SK-N-SH treated with all-trans-retinoic acid at 6 μM for 48 hours (cell line): ENCODE data around the gene MCEE.

Experiments
- ARNTL ChIP-seq: fragments of 450-650 bp; formaldehyde crosslinking; IDR thresholded peaks from 2 replicates; pipeline ENCODE4 v1.5.0; 2020; ENCODE audit warnings: low read depth, mild to moderate bottlenecking, moderate library complexity, borderline replicate concordance
- BACH2 ChIP-seq: fragments of 250-450 bp; sonication (Bioruptor Pico); IDR thresholded peaks from 2 replicates; pipeline ENCODE4 v1.9.0; 2021; ENCODE audit warnings: mild to moderate bottlenecking, borderline replicate concordance
- PPARA ChIP-seq: fragments of 250-450 bp; sonication (Bioruptor Pico); IDR thresholded peaks from 2 replicates; pipeline ENCODE4 v1.5.0; 2020; ENCODE audit warnings: mild to moderate bottlenecking, borderline replicate concordance
- RARB ChIP-seq: fragments of 250-450 bp; sonication (Bioruptor Pico); IDR thresholded peaks from 2 replicates; pipeline ENCODE4 v1.8.0; 2021; ENCODE audit warnings: mild to moderate bottlenecking, moderate library complexity
- SNAI2 ChIP-seq: fragments of 250-450 bp; sonication (Bioruptor Pico); IDR thresholded peaks from 2 replicates; pipeline ENCODE4 v1.5.0; 2020; ENCODE audit warnings: mild to moderate bottlenecking, moderate library complexity
- ZC3H10 ChIP-seq: fragments of 250-450 bp; sonication (Bioruptor Pico); IDR thresholded peaks from 2 replicates; pipeline ENCODE4 v1.5.1; 2021; ENCODE audit warnings: mild to moderate bottlenecking, moderate library complexity
- ZFP3 ChIP-seq: fragments of 250-450 bp; sonication (Bioruptor Pico); IDR thresholded peaks from 2 replicates; pipeline ENCODE4 v1.5.0; 2020; ENCODE audit warnings: mild to moderate bottlenecking, moderate library complexity
- ZFP30 ChIP-seq: fragments of 450-650 bp; formaldehyde crosslinking; IDR thresholded peaks from 2 replicates; pipeline ENCODE4 v1.5.0; 2022; ENCODE audit warnings: mild to moderate bottlenecking, moderate library complexity
- ZNF8 ChIP-seq: fragments of 450-650 bp; formaldehyde crosslinking; IDR thresholded peaks from 2 replicates; pipeline ENCODE4 v1.5.0; 2020; ENCODE audit warnings: mild to moderate bottlenecking, moderate library complexity
- TF ChIP-seq, protein P1 (sequence below): fragments of 250-450 bp; sonication (Bioruptor Pico); IDR thresholded peaks from 2 replicates; pipeline ENCODE4 v1.5.1; 2021; ENCODE audit warnings: mild to moderate bottlenecking, moderate library complexity
- TF ChIP-seq, protein P2 (sequence below): fragments of 250-450 bp; sonication (Bioruptor Pico); IDR thresholded peaks from 2 replicates; pipeline ENCODE4 v1.8.0; 2020; ENCODE audit warnings: mild to moderate bottlenecking, moderate library complexity, borderline replicate concordance
- TF ChIP-seq, protein P3 (sequence below): fragments of 250-450 bp; sonication (Bioruptor Pico); IDR thresholded peaks from 2 replicates; pipeline ENCODE4 v1.5.1; 2020; ENCODE audit warnings: low read depth, mild to moderate bottlenecking, moderate library complexity
- TF ChIP-seq, protein P4 (sequence below): fragments of 250-450 bp; sonication (Bioruptor Pico); IDR thresholded peaks from 2 replicates; pipeline ENCODE4 v1.8.0; 2021; ENCODE audit warnings: low read depth, mild to moderate bottlenecking, moderate library complexity, borderline replicate concordance

DNA sequence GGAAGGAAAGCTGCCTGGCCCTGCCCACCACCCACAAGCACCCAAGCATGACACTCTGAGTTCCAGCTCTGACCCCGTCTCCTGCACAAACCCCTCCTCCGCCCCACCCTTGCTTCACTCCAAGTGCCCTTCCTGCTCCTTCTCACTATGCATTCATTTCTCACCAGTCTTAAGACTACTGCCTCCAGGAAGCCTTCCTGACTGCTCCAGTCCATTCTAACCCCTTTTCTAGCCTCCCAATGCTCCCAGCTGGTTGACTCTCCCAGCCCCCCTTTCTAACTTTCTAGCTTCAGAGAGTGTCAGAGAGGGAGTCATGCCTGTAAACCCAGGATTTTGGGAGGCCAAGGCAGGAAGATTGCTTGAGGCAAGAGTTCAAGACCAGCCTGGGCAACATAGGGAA lies 69.8 kb downstream of the MCEE start:
- TF ChIP-seq, protein P1, sequence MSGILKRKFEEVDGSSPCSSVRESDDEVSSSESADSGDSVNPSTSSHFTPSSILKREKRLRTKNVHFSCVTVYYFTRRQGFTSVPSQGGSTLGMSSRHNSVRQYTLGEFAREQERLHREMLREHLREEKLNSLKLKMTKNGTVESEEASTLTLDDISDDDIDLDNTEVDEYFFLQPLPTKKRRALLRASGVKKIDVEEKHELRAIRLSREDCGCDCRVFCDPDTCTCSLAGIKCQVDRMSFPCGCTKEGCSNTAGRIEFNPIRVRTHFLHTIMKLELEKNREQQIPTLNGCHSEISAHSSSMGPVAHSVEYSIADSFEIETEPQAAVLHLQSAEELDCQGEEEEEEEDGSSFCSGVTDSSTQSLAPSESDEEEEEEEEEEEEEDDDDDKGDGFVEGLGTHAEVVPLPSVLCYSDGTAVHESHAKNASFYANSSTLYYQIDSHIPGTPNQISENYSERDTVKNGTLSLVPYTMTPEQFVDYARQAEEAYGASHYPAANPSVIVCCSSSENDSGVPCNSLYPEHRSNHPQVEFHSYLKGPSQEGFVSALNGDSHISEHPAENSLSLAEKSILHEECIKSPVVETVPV, result no peak
- TF ChIP-seq ZC3H10 (CRISPR knock-in tag) (no peak), ZFP30 (CRISPR knock-in tag) (no peak), RARB (CRISPR knock-in tag) (no peak), ZFP3 (CRISPR knock-in tag) (no peak), ARNTL (CRISPR knock-in tag) (no peak), BACH2 (CRISPR knock-in tag) (no peak), SNAI2 (CRISPR knock-in tag) (no peak), ZNF8 (CRISPR knock-in tag) (no peak), PPARA (no peak)
- TF ChIP-seq, protein P2, sequence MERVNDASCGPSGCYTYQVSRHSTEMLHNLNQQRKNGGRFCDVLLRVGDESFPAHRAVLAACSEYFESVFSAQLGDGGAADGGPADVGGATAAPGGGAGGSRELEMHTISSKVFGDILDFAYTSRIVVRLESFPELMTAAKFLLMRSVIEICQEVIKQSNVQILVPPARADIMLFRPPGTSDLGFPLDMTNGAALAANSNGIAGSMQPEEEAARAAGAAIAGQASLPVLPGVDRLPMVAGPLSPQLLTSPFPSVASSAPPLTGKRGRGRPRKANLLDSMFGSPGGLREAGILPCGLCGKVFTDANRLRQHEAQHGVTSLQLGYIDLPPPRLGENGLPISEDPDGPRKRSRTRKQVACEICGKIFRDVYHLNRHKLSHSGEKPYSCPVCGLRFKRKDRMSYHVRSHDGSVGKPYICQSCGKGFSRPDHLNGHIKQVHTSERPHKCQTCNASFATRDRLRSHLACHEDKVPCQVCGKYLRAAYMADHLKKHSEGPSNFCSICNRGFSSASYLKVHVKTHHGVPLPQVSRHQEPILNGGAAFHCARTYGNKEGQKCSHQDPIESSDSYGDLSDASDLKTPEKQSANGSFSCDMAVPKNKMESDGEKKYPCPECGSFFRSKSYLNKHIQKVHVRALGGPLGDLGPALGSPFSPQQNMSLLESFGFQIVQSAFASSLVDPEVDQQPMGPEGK (CRISPR knock-in tag), result no peak
- TF ChIP-seq, protein P3, sequence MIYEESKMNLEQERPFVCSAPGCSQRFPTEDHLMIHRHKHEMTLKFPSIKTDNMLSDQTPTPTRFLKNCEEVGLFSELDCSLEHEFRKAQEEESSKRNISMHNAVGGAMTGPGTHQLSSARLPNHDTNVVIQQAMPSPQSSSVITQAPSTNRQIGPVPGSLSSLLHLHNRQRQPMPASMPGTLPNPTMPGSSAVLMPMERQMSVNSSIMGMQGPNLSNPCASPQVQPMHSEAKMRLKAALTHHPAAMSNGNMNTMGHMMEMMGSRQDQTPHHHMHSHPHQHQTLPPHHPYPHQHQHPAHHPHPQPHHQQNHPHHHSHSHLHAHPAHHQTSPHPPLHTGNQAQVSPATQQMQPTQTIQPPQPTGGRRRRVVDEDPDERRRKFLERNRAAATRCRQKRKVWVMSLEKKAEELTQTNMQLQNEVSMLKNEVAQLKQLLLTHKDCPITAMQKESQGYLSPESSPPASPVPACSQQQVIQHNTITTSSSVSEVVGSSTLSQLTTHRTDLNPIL, result no peak
- TF ChIP-seq, protein P4, sequence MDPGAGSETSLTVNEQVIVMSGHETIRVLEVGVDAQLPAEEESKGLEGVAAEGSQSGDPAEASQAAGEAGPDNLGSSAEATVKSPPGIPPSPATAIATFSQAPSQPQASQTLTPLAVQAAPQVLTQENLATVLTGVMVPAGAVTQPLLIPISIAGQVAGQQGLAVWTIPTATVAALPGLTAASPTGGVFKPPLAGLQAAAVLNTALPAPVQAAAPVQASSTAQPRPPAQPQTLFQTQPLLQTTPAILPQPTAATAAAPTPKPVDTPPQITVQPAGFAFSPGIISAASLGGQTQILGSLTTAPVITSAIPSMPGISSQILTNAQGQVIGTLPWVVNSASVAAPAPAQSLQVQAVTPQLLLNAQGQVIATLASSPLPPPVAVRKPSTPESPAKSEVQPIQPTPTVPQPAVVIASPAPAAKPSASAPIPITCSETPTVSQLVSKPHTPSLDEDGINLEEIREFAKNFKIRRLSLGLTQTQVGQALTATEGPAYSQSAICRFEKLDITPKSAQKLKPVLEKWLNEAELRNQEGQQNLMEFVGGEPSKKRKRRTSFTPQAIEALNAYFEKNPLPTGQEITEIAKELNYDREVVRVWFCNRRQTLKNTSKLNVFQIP (CRISPR knock-in tag), result no peak
